HG02763 (cell line): Measurements from ENCODE around the gene PHF21B.
"Not testable (repeated sequence)": the region's sequence is repeated elsewhere in the genome, so short reads cannot be mapped to it uniquely, and the experiment has no call there.

Experiments used
- ATAC-seq: cut with Tn5 transposase; IDR thresholded peaks from one replicate; pipeline ENCODE4 v1.9.1; 2021; ENCODE audit warnings: mild to moderate bottlenecking, moderate library complexity; ENCODE audit not compliant: unreplicated experiment

The PHF21B gene

DNA sequence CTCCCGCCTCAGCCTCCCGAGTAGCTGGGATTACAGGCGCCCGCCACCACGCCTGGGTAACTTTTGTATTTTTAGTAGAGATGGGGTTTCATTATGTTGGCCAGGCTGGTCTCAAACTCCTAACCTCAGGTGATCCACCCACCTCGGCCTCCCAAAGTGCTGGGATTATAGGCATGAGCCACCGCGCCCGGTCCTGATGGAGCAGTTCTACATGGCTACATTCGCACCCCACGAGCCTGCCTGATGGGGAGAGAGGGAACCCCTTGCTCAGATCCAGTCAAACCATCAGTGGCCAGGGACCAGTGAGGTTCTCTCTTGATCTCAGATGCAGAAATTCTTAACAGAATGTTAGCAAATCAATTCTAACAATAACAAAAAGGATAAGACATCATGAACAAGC, 88.0 kb downstream of the PHF21B start:
- not testable (repeated sequence) for ATAC-seq

DNA sequence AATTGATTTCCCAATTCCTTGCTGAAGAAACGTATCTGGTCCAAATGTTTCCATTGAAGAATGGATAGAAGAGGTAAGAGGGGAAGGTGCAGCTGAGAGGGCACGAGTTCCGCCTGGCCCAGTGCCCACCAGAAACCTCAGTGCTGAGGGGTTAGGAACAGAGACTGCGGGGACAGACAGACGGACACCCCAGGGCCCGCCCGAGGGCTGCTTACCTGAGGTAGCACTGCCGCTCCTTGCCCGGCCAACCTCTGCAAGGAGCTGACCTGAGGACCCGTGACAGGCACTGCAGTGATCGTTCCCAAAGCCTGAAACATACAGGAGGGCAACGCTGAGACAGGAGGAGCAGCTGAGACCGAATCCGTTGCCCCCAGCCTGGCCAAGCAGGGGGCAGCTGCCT, 89.6 kb downstream of the PHF21B start:
- no peak for ATAC-seq

DNA sequence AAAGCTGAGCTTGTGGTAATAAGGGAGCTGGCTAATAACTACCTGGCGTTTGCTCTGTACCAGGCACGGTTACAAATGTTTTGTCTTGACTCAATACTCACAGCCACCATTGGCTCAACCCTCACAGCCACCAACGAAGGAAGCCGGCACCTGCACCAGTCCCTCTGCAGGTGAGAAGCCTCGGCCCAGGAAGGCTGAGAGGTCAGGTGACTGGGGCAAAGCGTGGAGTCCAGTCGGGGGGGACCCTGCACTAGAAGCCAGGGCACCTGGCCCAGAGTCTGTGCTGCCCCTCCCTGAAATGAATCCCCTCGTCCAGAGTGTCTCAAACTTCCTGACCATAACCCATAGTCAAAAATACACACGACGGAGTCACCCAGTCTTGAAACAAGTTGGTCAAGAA, 90.1 kb downstream of the PHF21B start:
- ATAC-seq, result no peak

DNA sequence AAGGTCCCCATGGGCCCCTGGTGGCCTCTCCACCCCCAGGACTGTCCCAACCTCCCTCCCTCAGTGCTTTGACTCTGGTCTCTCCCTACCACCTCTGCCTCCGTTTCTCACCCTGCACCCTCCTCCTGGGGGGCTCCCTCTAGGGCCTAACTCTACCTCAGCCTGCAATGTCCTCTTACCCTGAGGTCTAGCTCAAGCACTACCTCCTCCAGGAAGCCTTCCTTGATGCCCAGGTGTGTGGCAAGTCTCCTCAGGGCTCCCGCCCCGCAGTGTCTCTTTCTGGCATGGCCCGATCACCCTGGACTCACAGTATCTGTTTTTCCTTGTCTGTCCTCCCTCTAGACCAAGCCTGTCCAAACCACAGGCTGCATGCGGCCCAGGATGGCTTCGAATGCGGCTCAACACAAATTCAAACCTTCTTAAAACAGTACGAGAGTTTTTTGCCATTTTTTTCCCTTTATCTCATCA, 90.8 kb downstream of the PHF21B start:
- no peak for ATAC-seq

DNA sequence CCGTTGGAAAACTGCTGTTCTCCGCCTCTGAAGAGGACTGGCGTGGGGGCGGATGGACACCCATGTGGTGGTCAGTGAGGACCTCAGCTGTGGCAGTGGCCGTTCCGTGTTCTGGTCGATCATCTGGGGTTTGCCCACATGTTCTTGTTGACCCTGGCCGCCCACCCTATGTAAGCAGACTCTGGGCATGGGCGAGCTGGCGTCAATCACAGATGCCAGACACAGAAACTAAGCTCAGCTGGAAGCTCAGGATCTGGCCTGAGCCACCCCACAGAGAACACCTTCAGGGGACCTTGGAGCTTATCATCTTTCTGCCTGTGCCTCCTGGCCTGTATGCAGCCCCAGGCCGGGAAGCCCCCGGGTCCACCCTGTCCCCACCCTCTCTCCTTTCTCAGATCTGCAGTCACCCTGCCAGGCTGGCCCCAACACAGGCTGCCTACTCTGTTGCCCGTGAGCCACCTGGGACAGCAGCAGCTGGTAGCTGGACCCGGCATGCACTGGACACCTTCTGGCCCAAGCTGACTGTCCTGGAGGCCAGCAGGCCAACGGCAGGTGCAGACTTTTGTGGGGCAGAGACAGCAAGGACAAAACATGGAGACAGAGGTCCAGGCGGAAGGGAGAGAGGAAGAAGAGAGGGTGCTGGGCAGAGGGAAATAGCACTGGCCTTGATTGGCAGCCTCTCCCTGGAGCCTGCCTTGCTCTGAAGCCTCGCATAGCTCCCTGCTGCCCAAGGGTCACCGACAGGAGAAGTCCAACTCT, 91.5 kb downstream of the PHF21B start:
- ATAC-seq, result no peak

DNA sequence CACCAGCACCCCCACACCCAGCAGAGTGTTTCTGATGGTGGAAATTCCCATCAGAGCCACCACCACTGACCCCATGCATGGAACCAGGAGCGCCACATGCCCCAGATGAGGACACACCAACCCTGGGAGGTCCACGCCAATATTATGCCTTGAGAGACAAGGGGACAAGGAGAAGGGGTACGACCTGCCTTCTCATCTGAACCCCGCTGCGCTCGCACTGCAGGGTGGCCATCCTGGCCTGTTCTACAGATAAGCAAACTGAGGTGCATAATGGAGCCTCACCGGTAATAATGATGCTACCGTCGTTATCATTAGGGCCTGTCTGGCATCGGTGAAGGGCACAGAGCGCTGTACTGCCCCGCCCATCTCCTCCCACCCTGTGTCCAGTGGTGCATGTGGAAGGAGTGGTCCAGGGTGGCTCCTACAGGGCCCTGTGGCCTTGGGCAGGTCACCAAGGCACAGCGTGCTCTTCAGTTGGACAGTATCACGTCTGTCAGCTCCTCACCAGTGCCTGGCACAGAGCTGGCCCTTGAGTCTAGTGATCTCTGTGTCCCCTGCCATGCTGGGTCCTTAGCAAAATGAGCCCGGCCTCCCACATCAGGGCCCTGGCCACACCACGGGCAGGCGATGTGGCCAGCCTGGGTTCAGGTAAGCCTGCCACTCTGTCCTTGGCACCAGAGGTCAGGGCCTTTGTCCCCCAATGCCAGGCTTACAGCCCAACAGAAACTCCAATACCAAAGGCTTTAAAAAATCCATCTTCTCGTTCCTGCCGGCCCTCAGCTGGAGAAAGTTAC, 92.2 kb downstream of the PHF21B start:
- ATAC-seq, result no peak

DNA sequence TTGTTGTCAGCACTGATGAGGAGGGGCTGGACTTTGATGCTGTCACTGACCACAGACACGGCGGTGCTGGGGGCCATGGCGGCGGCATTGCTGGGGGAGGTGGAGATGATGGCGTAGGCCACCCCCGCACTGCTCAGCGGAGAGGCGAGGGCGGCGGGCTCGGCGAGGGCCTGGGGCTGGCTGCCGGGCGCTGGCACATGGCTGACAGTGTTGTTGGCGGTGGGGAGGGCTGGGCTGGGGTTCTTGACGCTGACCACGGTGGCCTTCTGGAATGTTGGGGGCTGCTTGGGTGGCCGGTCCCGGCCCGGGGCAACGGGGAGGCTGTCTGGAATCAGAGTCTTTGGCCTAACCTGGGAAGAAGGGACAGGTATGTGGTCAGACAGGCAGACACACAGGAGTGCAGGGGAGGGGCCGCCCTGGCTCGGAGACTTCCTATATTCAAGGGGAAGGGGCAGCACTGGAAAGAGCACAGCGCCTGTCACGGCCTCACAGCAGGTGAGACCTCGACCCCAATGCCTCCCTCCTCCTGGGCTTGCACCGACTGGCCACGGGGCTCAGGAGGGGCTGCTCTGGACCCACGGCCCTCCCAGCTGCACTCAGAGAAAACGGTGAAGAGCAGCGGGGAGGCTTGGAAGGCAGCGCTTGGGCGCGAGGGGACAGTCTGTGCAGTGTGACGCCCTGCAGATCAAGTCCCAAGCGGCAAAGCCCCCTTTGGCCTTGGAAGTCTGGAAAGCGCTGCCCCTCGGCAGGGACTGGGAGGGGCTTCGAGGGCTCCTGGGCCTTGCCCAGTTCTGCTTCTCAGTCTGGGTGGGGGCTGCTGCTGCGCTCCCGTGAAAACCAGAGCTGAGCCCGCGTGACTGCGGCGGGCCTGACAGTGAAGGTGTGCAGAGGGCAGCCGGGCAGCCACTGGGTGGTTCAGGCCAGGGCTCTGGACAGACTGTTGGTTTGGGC, 93.2 kb downstream of the PHF21B start:
- no peak for ATAC-seq

DNA sequence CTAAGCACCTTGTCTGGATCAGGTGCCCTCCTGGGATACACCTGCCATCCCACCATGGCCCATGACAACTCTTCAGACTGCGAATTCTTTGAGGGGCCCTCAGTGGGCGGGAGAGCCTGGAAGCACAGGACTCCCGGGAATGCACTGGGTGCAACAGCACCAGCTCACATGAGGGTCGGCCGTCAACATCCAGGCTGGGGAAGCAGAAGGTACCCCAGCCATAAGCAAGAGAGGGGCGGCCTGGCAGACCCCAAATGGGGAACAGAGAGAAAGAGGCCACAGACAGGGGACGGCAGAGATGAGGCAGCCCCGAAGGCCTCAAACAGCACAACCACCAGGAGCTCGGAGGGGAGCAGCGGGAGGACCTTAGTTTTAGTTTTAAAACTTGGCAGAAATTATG, 94.4 kb downstream of the PHF21B start:
- ATAC-seq, result no peak

DNA sequence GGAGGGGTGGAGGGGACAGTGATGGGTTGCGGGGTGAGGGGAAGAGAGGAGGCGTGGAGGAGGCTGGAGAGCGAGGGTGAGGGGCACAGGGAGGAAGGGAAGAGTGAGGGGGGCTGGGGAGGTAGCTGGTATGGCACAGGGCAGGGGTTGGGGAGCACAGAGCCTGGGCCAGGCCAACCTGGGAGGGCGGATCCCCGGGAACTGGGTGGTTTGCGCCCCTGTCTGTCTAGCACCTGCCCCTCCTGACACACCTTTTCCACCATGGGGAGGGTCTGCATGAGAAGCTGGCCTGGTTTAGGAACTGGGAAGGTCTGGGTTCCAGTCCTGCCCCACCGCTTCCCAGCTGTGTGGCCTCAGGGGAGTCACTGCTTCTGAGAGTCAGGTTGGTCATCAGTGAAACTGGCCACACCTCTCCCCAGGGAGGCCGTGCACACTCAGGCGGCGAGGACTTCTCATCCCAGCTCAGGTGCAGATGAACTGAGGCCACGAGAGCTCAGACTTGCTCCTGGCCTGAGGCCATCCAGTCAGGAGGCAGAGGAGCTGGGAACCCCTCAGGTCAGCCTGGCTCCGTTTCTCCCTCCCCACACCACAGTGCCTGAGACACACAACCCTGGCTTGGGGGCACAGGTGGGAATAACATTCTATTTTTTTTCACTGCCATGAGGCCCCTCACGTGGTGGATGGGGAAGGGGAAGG, 95.6 kb downstream of the PHF21B start:
- ATAC-seq, result no peak

DNA sequence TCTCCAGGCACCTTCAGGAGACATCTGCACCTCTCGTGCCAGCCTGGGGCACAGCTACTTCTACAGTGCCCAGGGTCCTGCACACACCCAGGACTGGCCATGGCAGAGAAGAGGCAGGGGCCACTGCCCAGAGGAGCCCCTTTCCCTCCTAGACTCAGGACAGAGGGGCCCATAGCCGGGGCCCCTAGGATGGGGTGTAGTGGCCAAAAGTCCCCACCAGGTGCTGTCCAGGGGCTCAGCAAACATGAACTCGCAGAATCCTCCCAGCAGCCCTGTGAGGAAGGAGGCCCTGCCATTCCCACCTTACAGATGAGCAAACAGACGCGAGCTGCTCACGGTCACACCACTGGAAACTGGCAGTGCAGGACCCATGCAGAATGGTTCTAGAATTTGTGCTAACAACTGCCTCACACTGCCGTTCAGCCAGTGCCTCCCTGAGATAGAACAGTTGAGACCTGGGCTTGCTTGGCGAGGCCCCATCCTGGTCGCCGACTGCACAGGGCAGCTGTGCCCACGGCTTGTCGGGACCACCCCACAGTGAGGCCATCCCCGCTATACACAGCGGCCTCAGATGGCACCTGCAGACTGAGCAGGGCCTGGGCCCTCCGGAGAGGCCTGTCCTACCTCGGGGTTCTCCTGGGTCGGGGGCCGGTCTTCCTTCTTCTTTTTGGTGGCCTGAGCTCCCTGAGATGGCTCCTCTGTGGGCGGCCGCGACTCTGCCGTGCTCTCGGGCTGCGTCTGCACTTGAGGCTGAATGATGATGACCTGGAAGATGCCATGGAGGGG, 96.4 kb downstream of the PHF21B start:
- no peak for ATAC-seq

DNA sequence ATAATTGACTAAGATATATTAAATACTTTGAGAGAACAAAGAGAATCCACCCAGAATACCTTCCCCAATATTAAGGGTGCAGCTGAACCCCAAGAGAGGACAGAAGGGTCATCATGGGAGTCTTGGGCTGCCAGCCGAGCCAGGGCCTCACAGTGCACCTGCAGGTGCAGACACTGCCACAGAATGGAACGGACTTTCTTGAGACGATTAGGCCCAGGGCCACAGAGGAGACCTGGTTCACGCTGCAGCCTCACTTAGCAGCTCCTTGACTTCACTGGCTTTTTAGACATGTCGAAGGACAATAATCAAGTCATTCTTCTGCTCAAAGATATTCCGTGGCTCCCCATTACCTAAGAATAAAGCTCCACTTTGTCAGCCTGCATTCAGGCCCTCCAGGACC, 100.6 kb downstream of the PHF21B start:
- no peak for ATAC-seq

DNA sequence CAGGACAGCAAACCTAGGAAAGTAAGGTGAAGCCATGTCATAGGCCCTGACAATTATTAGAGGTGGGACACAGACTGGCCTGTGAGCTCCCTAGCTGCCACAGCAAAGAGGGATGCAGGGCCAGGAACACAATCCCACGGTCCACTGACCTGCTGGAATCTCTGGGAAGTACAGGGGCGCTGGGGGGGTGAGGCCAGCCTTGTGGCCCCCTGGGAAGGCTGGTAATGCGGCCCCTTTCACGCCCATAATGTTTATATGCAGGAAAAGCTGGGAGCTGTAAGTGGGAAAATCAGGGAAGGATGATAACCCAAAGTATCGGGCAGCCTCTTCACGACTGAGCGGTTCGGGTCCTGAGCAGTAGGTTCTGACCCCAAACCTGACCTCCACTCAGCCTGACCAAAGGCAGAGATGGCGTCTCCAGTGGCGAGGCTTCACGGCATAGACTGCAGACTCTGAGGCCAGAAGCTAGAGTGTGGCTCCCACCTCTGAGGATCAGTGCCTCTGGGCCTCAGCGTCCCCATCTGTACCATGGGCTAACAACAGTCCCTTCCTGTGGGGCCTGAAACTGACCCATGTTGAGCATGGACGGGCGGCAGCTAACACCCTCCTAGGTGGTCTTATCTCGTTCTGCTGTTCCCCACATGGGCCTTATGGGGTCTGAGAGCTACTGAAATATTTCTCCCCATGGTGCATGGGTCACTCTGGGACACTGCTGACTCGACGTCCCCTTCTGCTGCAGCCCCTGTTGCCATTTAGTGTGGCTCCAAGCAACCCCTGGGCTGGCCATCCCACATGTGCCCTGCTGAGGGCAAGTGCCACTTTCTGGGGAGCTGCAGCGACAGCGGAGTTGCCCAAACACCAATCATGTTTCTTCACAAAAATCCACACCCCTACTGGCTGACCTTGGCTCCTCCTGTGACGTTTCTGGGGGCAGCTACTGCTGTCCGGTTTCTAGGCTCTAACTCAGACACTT, 101.8 kb downstream of the PHF21B start:
- no peak for ATAC-seq

DNA sequence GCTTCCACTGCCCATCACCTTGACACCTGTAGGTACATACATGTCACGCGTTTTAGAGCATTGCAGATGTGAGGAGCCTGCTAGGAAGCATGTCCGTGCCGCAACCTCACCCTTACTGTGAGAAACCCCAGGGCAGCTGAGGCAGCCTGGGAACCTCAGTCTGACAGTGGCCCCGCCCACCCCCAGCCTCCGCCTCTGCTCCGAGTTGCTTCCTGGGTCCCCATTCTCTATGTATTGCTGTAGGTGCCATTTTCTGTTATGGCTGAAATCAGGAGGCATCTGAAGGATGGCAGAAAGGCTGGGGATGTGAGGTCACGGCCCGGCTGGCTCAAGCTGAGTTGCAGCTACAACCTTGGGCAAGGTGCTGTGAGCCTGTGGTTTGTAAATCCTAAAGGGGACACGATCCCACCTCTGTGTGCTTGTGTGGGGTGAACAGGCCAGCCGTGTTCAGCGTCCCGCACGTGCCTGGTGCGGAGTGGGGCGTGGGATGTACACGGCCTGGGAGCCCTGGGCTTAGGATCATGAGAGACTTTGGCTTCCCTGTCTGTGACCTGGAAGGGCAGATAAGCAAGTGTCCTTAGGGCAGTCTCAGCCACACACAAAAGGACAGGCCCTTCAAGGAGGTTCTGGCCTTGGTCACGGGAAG, 102.7 kb downstream of the PHF21B start:
- ATAC-seq, result no peak

DNA sequence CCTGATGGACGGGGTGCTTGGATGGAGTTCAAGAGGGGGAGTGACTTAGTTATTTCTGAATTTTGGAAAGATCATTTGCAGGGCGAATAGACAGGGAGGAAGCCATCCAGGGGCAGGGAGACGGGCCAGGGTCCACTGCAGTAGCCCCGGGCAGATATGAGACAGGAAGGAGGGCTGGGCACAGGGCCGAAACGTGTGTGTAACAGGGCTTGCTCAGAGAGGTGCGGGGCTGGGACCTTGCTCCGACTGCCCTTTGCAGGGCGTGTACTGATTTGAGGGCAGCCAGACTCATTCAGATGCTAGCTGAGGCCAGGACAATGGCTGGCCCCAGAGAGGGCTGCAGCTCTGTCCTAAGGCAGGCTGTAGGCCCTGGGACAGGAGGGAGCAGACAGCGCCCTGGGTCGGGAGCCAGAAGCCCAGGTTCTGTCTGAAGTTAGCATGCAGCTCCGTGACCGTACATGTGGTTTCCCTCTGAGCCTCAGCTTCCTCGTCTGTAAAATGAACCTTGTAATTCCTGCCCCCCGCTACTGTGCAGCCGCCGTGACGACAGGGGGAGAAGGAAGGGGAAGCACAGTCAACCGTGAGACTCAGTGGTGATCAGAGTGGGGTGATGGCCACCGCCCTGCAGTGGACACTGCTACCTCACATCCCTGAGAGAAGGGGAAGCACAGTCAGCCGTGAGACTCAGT, 103.4 kb downstream of the PHF21B start:
- ATAC-seq, result no peak

DNA sequence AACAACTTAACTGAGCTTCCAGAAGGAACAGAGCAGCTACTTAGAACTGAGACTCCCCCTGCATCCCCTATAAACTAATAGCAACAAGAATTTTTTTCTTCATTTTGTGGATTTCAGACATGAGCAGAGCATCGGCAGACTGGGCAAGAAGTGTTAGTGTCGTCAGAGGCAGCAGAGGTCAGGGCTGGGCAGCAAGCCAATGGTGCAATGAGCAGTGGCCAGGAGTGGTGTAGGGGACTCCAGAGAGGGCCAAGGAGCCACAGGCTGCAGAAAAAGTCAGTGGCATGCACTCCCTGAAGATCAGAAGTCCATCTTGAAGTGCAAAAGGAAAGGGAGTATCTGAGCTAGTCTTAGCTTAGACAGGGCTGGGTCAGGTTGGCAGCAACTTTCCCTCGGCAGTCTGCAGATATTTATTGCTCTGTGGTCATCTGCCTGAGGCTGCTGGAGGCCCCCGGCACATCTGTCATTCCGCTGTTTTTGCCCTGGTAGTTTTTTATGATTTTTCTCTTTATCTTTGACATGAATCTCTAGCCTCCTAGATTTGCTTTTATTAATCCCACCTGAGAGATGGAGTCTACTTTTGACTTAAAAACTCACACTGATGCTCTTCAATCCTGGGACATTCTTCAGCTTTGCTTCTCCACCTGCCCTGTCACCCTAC, 105.2 kb downstream of the PHF21B start:
- not testable (repeated sequence) for ATAC-seq

DNA sequence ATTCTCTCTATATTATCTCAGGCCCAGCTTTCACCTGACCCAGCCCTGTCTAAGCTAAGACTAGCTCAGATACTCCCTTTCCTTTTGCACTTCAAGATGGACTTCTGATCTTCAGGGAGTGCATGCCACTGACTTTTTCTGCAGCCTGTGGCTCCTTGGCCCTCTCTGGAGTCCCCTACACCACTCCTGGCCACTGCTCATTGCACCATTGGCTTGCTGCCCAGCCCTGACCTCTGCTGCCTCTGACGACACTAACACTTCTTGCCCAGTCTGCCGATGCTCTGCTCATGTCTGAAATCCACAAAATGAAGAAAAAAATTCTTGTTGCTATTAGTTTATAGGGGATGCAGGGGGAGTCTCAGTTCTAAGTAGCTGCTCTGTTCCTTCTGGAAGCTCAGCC, 106.6 kb downstream of the PHF21B start:
- ATAC-seq, result not testable (repeated sequence)

DNA sequence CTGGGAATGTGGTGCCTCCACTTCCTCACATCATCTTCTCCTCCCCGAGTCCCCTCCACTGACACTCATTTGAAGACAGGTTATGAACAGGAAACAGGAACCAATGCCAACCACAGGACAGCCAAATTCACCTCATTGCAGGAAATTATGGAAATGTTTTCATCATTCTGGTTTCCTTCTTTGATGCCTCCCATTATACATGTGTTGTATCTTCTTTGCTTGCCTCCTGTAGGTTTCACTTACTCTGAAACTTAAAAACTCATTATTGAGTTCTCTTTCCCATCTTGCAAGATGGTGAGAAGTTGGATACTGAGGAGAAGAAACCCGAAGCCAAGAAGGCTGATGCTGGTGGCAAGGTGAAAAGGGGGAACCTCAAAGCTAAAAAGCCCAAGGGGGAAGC, 108.5 kb downstream of the PHF21B start:
- no peak for ATAC-seq
